B cell (primary cell): Measurements from ENCODE around the gene CACNA1F. TPM values are rescaled to one million over a fixed set of nuclear protein-coding genes. Genes with fewer than 3 reads are reported as not detected.

Experiments used
- ATAC-seq: fragments of 200-7000 bp; cut with Tn5 transposase; one replicate; pipeline ENCODE4 v1.10.0; 2021; ENCODE audit warnings: low read depth, mild to moderate bottlenecking, moderate number of reproducible peaks, moderate library complexity
- CTCF ChIA-PET: fragments of 350-600 bp; sonication (Branson Sonifier 250); formaldehyde crosslinking; loops from one replicate; lab custom pipeline; 2021; ENCODE audit warnings: antibody characterized with exemption, inconsistent platforms; lab: Charles Lee
- POLR2A ChIA-PET: fragments of 350-600 bp; sonication (Branson Sonifier 250); formaldehyde crosslinking; loops from one replicate; lab custom pipeline; 2021; ENCODE audit warnings: antibody characterized with exemption; lab: Charles Lee
- DNase-seq: peaks from one replicate; pipeline ENCODE4 v3.0.0; 2013
- H2AFZ ChIP-seq: 2 replicates; pipeline ENCODE4 v1.6.1; 2012; ENCODE audit warnings: mild to moderate bottlenecking, low read depth, low read length; ENCODE audit not compliant: insufficient read depth, poor library complexity, severe bottlenecking
- H3K27ac ChIP-seq, 2 donors: 1 replicate in 1 of 2; 2 replicates in 1 of 2; pipeline ENCODE4 v1.5.1; 2012 to 2013; ENCODE audit warnings: low read length in 2 of 2, mild to moderate bottlenecking in 2 of 2, moderate library complexity in 1 of 2
- H3K27me3 ChIP-seq, 4 experiments: fragments of 200-600 bp in 1 of 4; sonication (generic) in 1 of 4; replicated peaks in 1 of 4; 1 replicate in 2 of 4; 2 replicates in 2 of 4; pipeline versions ENCODE4 v1.6.1 to v1.7.0; 2013 to 2016; ENCODE audit warnings: low read length in 3 of 4, mild to moderate bottlenecking in 2 of 4, mixed read lengths in 1 of 4, moderate library complexity in 1 of 4; ENCODE audit not compliant: insufficient read depth in 4 of 4, control insufficient read depth in 3 of 4; ENCODE audit errors: control extremely low read depth in 1 of 4
- H3K36me3 ChIP-seq, 2 experiments: replicated peaks in 1 of 2; 1 replicate in 1 of 2; 2 replicates in 1 of 2; pipeline versions ENCODE4 v1.6.1 to v1.7.1; 2013; ENCODE audit warnings: low read length in 1 of 2; ENCODE audit not compliant: insufficient read depth in 2 of 2, control insufficient read depth in 1 of 2; ENCODE audit errors: control extremely low read depth in 1 of 2, extremely low read depth in 1 of 2
- H3K4me1 ChIP-seq, 2 donors: fragments of 200-600 bp in 1 of 2; sonication (generic) in 1 of 2; 1 replicate in 1 of 2; 2 replicates in 1 of 2; pipeline versions ENCODE4 v1.5.1 to v1.6.1; 2013 to 2017; ENCODE audit warnings: low read length in 2 of 2; ENCODE audit not compliant: control insufficient read depth in 2 of 2, insufficient read depth in 2 of 2
- H3K4me2 ChIP-seq: replicated peaks from 2 replicates; pipeline ENCODE3; 2012; ENCODE audit warnings: mild to moderate bottlenecking, low read depth, low read length; ENCODE audit not compliant: poor library complexity, severe bottlenecking
- H3K4me3 ChIP-seq, 5 experiments: fragments of 200-600 bp in 1 of 5; sonication (generic) in 1 of 5; 1 replicate in 3 of 5; 2 replicates in 2 of 5; pipeline versions ENCODE4 v1.5.1 to v1.7.0; 2011 to 2016; ENCODE audit warnings: low read length in 4 of 5, mild to moderate bottlenecking in 4 of 5, low read depth in 2 of 5, control low read depth in 1 of 5, moderate library complexity in 1 of 5; ENCODE audit not compliant: insufficient read depth in 1 of 5; ENCODE audit errors: control extremely low read depth in 1 of 5, extremely low read depth in 1 of 5
- H3K79me2 ChIP-seq: fragments of 200-600 bp; sonication (generic); one replicate; pipeline ENCODE4 v1.6.0; 2016; ENCODE audit warnings: low read length; ENCODE audit not compliant: control insufficient read depth, insufficient read depth
- H3K9ac ChIP-seq: fragments of 200-600 bp; sonication (generic); 2 replicates; pipeline ENCODE4 v1.6.1; 2017; ENCODE audit warnings: mild to moderate bottlenecking, low read length, moderate library complexity
- H3K9me3 ChIP-seq, 3 donors: one replicate each; pipeline versions ENCODE4 v1.6.1 to v1.7.1; 2013; ENCODE audit warnings: low read length in 2 of 3; ENCODE audit not compliant: control insufficient read depth in 2 of 3, insufficient read depth in 1 of 3; ENCODE audit errors: control extremely low read depth in 1 of 3
- H4K20me1 ChIP-seq: 2 replicates; pipeline ENCODE4 v1.6.0; 2012; ENCODE audit warnings: mild to moderate bottlenecking, low read length; ENCODE audit not compliant: insufficient read depth, control insufficient read depth, poor library complexity, severe bottlenecking
- H3K27ac Mint-ChIP-seq: one replicate; pipeline ENCODE4 v1.8.0; 2021; ENCODE audit warnings: mixed read lengths
- H3K27me3 Mint-ChIP-seq: one replicate; pipeline ENCODE4 v1.8.0; 2021; ENCODE audit warnings: mixed read lengths
- H3K4me1 Mint-ChIP-seq: one replicate; pipeline ENCODE4 v1.8.0; 2021; ENCODE audit warnings: mixed read lengths
- H3K4me3 Mint-ChIP-seq: one replicate; pipeline ENCODE4 v1.8.0; 2021; ENCODE audit warnings: mixed read lengths
- H3K9me3 Mint-ChIP-seq: one replicate; pipeline ENCODE4 v1.8.0; 2022; ENCODE audit warnings: mixed read lengths; ENCODE audit not compliant: insufficient read depth
- CTCF ChIP-seq: fragments of 200-600 bp; IDR thresholded peaks from one replicate; pipeline ENCODE4 v1.8.0; 2022; ENCODE audit warnings: antibody characterized with exemption, mild to moderate bottlenecking
- EZH2 ChIP-seq: IDR thresholded peaks from 2 replicates; pipeline ENCODE4 v1.6.1; 2012; ENCODE audit warnings: borderline replicate concordance, low read depth, mild to moderate bottlenecking, moderate library complexity, low read length; ENCODE audit not compliant: insufficient read depth, poor library complexity, severe bottlenecking
- WGBS: methylation state at CpG from one replicate; pipeline ENCODE4 v1.1.5; 2013; ENCODE audit warnings: missing lambda C conversion rate; ENCODE audit not compliant: insufficient coverage; 5-methylcytosine and 5-hydroxymethylcytosine counted together
- intact Hi-C: fragments of 100-400 bp; cut with micrococcal nuclease; formaldehyde crosslinking; loops from one replicate; pipeline ENCODE4 v1.10.0; 2022
- polyA plus RNA-seq: library from polyadenylated mRNA; depleted of rRNA; stranded (reverse); fragments of >200 nt; gene quantifications from 2 replicates; pipeline ENCODE4 v1.2.3, GENCODE V29; 2012
- total RNA-seq, 2 donors: library from RNA; stranded (reverse); fragments of 120-200 nt in 1 of 2; gene quantifications; 1 replicate in 1 of 2; 2 replicates in 1 of 2; pipeline versions ENCODE4 v1.2.3 to v1.2.4, GENCODE V29; 2013 to 2022

CACNA1F gene
- total and polyA plus RNA-seq, 2 donors (not counting 1 experiment from before 2014, with no cell fraction given): 6.7 to 9.3 TPM

GRCh38 chrX:49183701-49184281 is 49.3 kb downstream of the CACNA1F start:
- H3K4me3 Mint-ChIP-seq: peak overlapping the region; percentile 83
- no peaks in the 10 kb centered on the region for H3K9me3 Mint-ChIP-seq
- H3K79me2 ChIP-seq: peaks cover 7% of the 10 kb centered on the region
- ChIA-PET CTCF (interaction anchor here (0.9 kb wide), 1 partner anchor 11 kb away, joined by 4 read pairs; no protein-coding TSS in a partner anchor), POLR2A (no interaction called here)
- H3K27me3 ChIP-seq: no peaks in the 10 kb centered on the region
- TF ChIP-seq EZH2 (no peak), CTCF (no peak)
- 97% methylated on average over 6 of the region's 18 CpGs for WGBS
- ATAC-seq: no peak
- no peak overlapping the region for H3K9ac ChIP-seq
- H3K9me3 ChIP-seq: no peaks in the 10 kb centered on the region
- H3K27ac Mint-ChIP-seq: no peak overlapping the region
- H3K4me1 Mint-ChIP-seq: peaks cover 9% of the 10 kb centered on the region
- H3K27ac ChIP-seq: no peak overlapping the region
- intact Hi-C loops: loop anchor here (1.0 kb wide), 1 partner anchor 16 kb away; no protein-coding TSS in a partner anchor
- peak overlapping the region; percentile 83 for H3K4me2 ChIP-seq
- no peaks in the 10 kb centered on the region for H4K20me1 ChIP-seq
- DNase-seq: no peak
- H3K27me3 Mint-ChIP-seq: no peaks in the 10 kb centered on the region
- peaks cover 6 to 19% of the 10 kb centered on the region in 2 donors for H3K4me1 ChIP-seq
- no peak overlapping the region for H2AFZ ChIP-seq
- H3K4me3 ChIP-seq: no peak overlapping the region
- H3K36me3 ChIP-seq: peaks cover 0 to 12% of the 10 kb centered on the region in 2 experiments

- no peaks in the 10 kb centered on the region for H4K20me1 ChIP-seq
- H3K9ac ChIP-seq: no peak overlapping the region
- Mint-ChIP-seq H3K27me3 (no peaks in the 10 kb centered on the region), H3K9me3 (no peaks in the 10 kb centered on the region), H3K27ac (no peak overlapping the region), H3K4me3 (no peak overlapping the region), H3K4me1 (peaks cover 22% of the 10 kb centered on the region)
- no peak for DNase-seq
- ChIA-PET CTCF (interaction anchor here (1.1 to 1.6 kb wide), 4 partner anchors 13 to 99 kb away, joined by 3 to 6 read pairs (median 3); no protein-coding TSS in a partner anchor), POLR2A (no interaction called here)
- no peaks in the 10 kb centered on the region for H3K9me3 ChIP-seq
- H3K27me3 ChIP-seq: no peaks in the 10 kb centered on the region
- H3K4me2 ChIP-seq: no peak overlapping the region
- H2AFZ ChIP-seq: no peak overlapping the region
- H3K4me3 ChIP-seq: no peak overlapping the region
- peaks cover 0 to 15% of the 10 kb centered on the region in 2 donors for H3K4me1 ChIP-seq
- intact Hi-C loops: no loop called here
- H3K36me3 ChIP-seq: peaks cover 0 to 27% of the 10 kb centered on the region in 2 experiments
- 100% methylated on average over 1 of the region's 2 CpGs for WGBS
- no peaks in the 10 kb centered on the region for H3K79me2 ChIP-seq
- TF ChIP-seq CTCF: no peak
- no peak for TF ChIP-seq EZH2
- no peak overlapping the region for H3K27ac ChIP-seq
- ATAC-seq: no peak
These were observed 53.8 kb downstream of the CACNA1F start for GRCh38 chrX:49179358-49179757.
